AG09319 (cell line): ENCODE results near the gene PTAFR.

Experiments
- DNase-seq: peaks from one replicate; pipeline ENCODE4 v3.0.0-alpha.2; 2010; ENCODE audit warnings: low read depth; ENCODE audit errors: extremely low read depth
- TF ChIP-seq, protein P1 (sequence below): IDR thresholded peaks from 2 replicates; pipeline ENCODE4 v1.5.1; 2011; ENCODE audit warnings: low read depth, mild to moderate bottlenecking, inconsistent platforms, low read length, moderate library complexity

PTAFR gene

DNA sequence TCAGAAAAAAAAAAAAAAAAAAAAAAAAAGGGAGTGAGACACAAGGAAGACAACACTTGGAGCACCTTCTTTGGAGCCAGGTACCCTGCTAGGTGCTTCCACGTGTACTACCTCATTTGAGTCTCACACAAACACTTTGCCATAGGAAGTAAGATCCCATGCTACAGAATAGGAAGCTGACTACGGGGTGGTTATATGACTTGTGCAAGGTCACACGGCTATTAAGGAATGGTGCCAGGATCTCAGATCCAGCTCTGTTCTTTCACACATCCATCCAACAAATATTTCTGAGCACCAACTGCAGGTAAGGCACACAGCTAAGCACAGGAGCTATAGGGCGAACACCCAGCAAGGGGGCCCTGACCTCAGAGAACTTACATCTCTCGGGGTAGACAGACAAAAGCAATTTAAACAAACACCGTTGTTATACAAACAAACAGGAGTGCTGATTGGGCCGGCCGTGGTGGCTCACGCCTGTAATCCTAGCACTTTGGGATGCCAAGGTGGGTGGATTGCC lies 22.4 kb downstream of the PTAFR start:
- TF ChIP-seq, protein P1, sequence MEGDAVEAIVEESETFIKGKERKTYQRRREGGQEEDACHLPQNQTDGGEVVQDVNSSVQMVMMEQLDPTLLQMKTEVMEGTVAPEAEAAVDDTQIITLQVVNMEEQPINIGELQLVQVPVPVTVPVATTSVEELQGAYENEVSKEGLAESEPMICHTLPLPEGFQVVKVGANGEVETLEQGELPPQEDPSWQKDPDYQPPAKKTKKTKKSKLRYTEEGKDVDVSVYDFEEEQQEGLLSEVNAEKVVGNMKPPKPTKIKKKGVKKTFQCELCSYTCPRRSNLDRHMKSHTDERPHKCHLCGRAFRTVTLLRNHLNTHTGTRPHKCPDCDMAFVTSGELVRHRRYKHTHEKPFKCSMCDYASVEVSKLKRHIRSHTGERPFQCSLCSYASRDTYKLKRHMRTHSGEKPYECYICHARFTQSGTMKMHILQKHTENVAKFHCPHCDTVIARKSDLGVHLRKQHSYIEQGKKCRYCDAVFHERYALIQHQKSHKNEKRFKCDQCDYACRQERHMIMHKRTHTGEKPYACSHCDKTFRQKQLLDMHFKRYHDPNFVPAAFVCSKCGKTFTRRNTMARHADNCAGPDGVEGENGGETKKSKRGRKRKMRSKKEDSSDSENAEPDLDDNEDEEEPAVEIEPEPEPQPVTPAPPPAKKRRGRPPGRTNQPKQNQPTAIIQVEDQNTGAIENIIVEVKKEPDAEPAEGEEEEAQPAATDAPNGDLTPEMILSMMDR = no peak
- no peak for DNase-seq

DNA sequence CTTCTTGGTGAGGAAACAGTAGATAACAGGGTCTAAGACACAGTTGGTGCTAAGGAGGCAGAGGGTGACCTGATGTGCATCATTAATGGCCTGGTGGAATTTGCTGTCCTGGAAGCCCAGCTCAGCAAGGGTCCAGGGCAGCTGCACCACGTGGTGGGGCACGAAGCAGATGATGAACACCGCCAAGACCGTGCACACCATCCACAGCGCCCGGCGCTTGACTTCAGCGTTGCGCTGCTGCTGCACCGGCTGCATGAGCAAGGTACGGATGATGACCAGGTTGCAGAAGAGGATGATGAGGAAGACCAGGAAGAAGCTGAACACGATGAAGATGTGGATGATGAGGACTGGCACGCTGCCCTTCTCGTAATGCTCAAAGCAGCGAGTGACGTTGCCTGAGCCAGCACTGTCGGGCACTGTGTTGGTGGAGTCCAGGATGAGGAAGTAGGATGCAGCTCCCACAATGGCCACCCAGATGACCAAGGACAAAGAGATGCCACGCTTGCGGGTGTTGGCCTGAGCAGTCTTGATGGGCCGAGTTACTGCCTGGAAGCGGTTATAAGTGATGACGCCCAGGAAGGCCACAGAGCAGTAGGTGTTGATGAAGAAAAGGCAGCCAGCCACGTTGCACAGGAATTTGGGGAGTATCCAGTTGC lies 26.2 kb downstream of the PTAFR start:
- TF ChIP-seq, protein P1 = no peak

DNA sequence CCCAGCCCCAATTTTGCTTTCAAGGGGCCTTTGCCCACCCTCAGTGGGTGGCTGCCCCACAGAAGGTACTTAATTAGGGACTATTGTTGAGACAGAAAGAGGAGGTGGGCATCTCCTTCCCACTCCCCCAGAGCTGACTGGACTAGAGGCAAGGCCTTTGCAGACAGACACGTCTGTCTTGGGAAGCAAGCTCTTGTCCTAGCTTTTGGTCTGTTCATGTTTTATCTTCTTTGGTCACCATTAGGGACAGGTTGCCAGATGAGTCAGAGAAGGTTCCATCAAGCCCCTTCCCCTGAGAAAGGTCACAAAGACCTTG lies 27.7 kb downstream of the PTAFR start:
- no peak for DNase-seq
- TF ChIP-seq, protein P1 = no peak

More for the DNA sequence above, 26.2 kb downstream of the PTAFR start:
- DNase-seq = no peak

DNA sequence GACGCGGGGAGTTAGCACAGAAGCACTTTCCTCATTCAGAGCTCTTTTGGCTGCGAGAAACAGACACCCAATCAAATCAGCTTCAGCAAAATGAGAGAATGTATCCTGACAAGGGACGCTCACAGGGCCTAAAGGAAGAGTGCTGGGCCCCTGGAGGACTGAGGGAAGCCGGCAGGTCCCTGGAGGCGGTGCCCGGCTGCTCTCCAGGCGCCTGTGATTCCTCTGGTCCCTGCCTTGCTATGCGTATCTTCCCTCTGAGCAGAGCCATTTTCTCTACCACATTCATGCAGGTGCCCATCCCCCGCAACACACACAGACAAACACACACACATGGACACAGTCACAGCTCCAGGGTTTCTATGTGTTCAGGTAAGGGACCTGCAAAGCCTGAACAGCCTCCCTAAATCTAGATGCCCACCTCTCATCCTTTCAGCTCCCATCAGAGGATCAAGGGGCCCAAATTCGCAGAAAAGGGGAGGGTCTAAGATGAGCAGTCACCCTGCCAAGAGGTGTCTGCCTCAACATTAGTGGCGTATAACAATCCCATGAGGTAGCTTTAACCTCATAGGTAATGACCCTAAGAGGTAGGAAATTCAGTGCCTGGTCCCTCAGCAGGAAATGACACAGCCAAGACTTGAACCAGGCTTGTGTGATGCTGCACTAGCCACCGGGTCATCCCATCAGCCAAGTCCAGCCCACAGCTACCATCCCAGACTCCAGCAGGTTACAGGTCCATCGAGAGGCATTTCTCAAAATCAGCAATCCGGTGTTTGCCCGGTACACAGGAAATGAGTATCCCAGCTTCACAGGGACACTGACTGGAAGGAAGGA lies 29.0 kb downstream of the PTAFR start:
- TF ChIP-seq, protein P1 = no peak
- DNase-seq = no peak

DNA sequence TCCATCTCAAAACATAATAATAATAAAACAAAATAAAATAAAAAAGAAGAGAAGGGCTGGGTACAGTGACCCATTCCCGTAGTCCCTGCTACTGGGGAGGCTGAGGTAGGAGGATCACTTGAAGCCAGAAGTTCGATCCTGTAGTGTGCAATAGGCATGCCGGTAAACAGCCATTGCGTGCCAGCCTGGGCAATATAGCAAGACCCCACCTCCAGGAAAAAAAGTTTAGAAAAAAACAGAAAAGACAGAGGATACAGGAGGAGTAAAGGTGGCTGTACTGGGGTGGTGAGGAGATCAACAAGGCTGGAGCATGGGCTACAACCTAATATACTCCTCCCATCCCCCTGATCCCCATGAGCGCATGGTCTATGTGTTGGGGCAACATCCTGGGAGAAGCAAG lies 30.8 kb downstream of the PTAFR start:
- TF ChIP-seq, protein P1 = no peak
- no peak for DNase-seq

DNA sequence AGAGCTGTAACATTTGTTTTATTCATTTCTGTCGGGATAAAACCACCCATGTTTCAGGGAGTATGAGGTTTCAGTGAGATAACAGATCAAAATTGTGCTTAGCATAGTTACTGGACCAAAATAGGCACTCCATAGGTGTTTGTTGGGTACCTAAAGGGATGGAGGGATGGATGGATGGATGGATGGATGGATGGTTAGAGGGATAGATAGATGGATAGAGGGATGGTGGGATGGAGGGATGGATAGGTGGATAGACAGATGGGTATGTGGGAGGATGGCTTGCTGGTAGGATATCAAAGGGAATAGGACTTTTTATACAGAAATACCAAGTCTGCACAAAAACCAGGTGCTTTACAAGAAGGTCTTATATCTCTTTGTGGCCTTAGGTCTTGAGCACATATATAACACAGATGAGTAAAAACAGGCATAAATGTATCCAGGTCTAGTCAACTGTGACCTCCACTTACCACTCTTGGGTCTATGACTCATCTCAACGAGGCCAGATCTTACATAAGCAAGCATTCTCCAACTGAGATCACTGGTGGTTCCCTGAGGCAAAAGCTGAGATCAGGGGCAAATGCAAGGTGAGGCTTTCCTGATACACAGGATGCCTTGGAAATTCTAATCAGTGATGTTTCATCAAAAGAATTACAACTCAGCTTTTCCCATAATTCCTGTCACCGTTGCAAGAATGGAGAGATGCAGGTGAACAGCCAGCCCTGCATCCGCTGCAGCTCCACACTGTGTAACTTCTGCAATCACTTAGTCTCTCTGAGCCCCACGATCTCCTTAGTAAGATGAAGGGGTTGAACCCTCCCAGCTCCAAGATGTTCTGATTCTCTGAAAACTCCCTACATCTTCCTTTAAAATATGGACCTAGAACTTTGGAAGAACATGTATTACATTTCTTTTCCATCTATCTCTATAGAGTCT lies 32.0 kb downstream of the PTAFR start:
- DNase-seq = no peak
- TF ChIP-seq, protein P1 = no peak
